ENCODE measurements around the gene CAND1. TPM values are rescaled to one million over a fixed set of nuclear protein-coding genes. Genes with fewer than 3 reads are reported as not detected.

The CAND1 gene
- polyA plus RNA-seq, 2 of the 4 experiments (the other 2 are of a cell fraction), result 70.3 to 185 TPM

DNA sequence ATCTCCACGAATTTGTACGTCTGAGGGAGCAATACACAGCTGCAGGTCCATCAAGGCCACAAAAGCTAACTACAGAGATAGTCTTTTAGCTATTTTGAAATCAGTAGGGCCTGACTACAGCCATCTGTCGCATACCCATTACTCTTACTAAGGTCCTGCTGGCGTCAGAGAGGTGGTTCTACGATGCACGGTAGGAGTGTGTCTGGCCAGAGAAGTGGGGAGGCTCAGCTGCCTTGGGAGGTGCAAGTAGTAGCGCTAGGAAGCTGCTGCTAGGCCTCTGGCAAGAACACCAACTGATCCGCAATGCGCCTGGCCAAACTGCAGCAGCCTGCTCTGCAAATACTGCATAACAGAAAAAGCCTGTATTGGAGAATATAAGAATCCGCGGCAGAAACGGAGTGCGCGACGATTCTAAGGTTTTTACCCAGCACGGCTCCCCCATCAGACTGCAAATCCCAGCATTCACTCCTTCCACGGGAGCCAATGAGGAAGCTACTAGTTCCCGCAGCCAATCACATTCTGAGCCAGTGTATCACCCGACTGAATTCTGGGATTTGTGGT lies 743 bp upstream of the CAND1 start:
- POLR2A ChIA-PET, result interaction anchor here (0.6 to 2.2 kb wide), 27 partner anchors 9 to 1099 kb away, joined by 3 to 14 read pairs (median 5); partner anchors contain the start of genes DYRK2 and HELB
- Histone ChIP-seq H3K9me3 (no peaks in the 10 kb centered on the region), H3K27ac (peak overlapping the region; percentile 94 to 99), H3K4me2 (peak overlapping the region; percentile 88), H3K4me3 (peak overlapping the region; percentile 88), H3K4me1 (peaks cover 26% of the 10 kb centered on the region)
- ATAC-seq, result peak; percentile 87 to 93
- FAIRE-seq, result peak; percentile 76
- 3% methylated on average over 19 of the region's 19 CpGs for WGBS (ENCODE audit: missing lambda C conversion rate)
- peak; percentile 99 for DNase-seq (ENCODE audit: low read depth in 1 of 2, low spot score in 1 of 2)
- CTCF ChIA-PET, result interaction anchor here (0.8 to 1.5 kb wide), 6 partner anchors 9 to 84 kb away, joined by 3 to 5 read pairs (median 3); no protein-coding TSS in a partner anchor
- TF ChIP-seq POLR2AphosphoS2 (conservative IDR thresholded peaks at IDR 0.05; ENCODE audit: low read length) (no peak), CEBPB (IDR thresholded peaks at IDR 0.05) (no peak; a peak in 1 of 4 replicates), ZC3H11A (IDR thresholded peaks at IDR 0.05) (no peak), POLR2A (IDR thresholded peaks at IDR 0.05; ENCODE audit: low read length) (no peak; the same call in 1 of the 2 replicates), KDM5A (IDR thresholded peaks at IDR 0.05) (peak; percentile 8; the same call in 1 of the 2 replicates)

DNA sequence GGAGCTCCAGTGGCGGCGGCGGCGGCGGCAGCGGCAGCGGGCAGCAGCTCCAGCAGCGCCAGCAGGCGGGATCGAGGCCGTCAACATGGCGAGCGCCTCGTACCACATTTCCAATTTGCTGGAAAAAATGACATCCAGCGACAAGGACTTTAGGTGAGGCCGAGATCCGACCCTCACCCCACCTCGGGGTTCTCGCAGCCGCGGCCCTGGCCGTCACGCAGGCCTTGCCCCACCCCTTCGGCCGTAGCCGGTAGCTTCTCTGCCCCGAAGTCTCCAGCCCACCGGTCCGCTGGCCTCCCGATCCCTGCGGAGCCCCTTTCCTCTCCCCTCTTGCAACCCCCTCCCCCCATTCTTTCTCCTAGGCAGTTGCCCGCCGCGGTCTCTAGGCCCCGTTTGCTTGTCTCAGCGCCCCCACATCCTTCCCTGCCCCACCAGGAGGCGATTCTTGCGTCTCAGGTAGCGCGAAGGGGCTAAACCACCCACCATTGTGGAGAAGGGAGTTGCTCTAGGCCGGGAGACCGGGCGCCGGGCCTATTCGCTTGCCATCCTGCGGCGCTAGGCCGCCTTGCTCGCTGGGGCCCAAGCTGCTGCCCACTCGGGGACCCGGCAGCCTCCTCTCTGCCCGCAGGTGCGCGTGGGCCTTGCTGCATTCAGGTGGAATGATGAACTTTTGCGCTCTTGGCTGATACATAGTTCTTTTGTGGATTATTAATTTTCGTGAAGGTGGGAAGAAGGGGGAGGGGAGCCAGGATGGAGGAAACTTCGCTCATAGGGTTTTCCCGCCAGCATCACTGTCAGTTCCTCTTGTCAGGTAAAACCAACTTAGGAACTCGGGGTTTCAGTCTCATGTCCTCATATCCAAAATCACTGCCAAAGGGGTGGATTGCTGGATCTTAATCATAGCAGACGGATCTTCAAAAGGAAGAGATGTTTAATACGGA lies 745 bp downstream of the CAND1 start:
- peak overlapping the region; percentile 73 for H3K4me2 ChIP-seq
- H3K9me3 ChIP-seq, result no peaks in the 10 kb centered on the region
- ChIA-PET POLR2A (interaction anchor here (0.9 to 2.2 kb wide), 21 partner anchors 10 to 1101 kb away, joined by 3 to 14 read pairs (median 5); partner anchors contain the start of genes DYRK2 and HELB), CTCF (interaction anchor here (0.9 to 1.2 kb wide), 3 partner anchors 8 to 17 kb away, joined by 3 to 4 read pairs (median 3); no protein-coding TSS in a partner anchor)
- peak; percentile 48 to 49 for ATAC-seq
- TF ChIP-seq CEBPB (IDR thresholded peaks at IDR 0.05) (no peak), HOXB5 (CRISPR knock-in tag; IDR thresholded peaks at IDR 0.05) (no peak), POLR2A (IDR thresholded peaks at IDR 0.05; ENCODE audit: low read length) (peak; percentile 1; the same call in 1 of the 2 replicates), GATA3 (IDR thresholded peaks at IDR 0.05; ENCODE audit: borderline replicate concordance) (no peak), PHF8 (IDR thresholded peaks at IDR 0.05; ENCODE audit: borderline replicate concordance, low read depth) (peak; percentile 56; the same call in 1 of the 2 replicates), KDM5A (IDR thresholded peaks at IDR 0.05) (0 out of 2 replicates have a peak, but pooled peaks have one; percentile 10)
- TF ChIP-seq, protein P1, sequence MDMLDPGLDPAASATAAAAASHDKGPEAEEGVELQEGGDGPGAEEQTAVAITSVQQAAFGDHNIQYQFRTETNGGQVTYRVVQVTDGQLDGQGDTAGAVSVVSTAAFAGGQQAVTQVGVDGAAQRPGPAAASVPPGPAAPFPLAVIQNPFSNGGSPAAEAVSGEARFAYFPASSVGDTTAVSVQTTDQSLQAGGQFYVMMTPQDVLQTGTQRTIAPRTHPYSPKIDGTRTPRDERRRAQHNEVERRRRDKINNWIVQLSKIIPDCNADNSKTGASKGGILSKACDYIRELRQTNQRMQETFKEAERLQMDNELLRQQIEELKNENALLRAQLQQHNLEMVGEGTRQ (IDR thresholded peaks at IDR 0.05), result no peak
- no peak for FAIRE-seq
- H3K4me1 ChIP-seq, result peaks cover 39% of the 10 kb centered on the region
- under 1% methylated on average over 34 of the region's 61 CpGs for whole genome bisulfite sequencing (ENCODE audit: missing lambda C conversion rate)
- H3K27ac ChIP-seq, result peak overlapping the region; percentile 94 to 99
- DNase-seq (ENCODE audit: low read depth in 1 of 2, low spot score in 1 of 2), result peak; percentile 18 to 46
- peak overlapping the region; percentile 88 for H3K4me3 ChIP-seq

DNA sequence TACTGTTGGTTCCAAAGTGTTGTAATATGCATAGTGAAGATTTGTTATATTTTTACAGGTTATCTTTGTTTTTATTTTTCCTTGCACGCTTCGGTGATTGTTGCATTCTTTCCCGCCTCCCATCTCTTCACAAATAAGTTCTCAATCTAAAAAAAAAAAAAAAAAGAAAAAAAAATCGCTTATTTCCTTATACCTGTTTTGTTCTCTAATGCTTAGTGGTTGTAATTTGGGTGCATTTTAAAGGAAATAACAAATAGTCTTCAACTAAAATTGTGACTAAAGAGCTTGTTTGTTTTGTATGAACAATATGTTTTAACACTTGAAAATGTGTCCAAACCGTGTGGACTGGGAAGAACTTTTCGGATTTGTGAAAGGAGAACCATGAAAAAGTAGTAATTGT lies 1.5 kb downstream of the CAND1 start:
- Histone ChIP-seq H3K4me3 (peak overlapping the region; percentile 88), H3K4me1 (peaks cover 46% of the 10 kb centered on the region), H3K9me3 (no peaks in the 10 kb centered on the region), H3K27ac (peak overlapping the region; percentile 94 to 99), H3K4me2 (peak overlapping the region; percentile 73)
- no peak for TF ChIP-seq KDM1A (IDR thresholded peaks at IDR 0.05; ENCODE audit: low read depth)
- TF ChIP-seq, protein P2, sequence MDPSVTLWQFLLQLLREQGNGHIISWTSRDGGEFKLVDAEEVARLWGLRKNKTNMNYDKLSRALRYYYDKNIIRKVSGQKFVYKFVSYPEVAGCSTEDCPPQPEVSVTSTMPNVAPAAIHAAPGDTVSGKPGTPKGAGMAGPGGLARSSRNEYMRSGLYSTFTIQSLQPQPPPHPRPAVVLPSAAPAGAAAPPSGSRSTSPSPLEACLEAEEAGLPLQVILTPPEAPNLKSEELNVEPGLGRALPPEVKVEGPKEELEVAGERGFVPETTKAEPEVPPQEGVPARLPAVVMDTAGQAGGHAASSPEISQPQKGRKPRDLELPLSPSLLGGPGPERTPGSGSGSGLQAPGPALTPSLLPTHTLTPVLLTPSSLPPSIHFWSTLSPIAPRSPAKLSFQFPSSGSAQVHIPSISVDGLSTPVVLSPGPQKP (IDR thresholded peaks at IDR 0.05; ENCODE audit: low read depth, low read length), result no peak
- no peak for TF ChIP-seq ZFP36 (IDR thresholded peaks at IDR 0.05; ENCODE audit: borderline replicate concordance, partially characterized antibody)
- no peak for TF ChIP-seq RCOR1 (IDR thresholded peaks at IDR 0.05; ENCODE audit: low read depth, low read length)
- TF ChIP-seq, protein P3, sequence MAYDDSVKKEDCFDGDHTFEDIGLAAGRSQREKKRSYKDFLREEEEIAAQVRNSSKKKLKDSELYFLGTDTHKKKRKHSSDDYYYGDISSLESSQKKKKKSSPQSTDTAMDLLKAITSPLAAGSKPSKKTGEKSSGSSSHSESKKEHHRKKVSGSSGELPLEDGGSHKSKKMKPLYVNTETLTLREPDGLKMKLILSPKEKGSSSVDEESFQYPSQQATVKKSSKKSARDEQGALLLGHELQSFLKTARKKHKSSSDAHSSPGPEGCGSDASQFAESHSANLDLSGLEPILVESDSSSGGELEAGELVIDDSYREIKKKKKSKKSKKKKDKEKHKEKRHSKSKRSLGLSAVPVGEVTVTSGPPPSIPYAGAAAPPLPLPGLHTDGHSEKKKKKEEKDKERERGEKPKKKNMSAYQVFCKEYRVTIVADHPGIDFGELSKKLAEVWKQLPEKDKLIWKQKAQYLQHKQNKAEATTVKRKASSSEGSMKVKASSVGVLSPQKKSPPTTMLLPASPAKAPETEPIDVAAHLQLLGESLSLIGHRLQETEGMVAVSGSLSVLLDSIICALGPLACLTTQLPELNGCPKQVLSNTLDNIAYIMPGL (CRISPR knock-in tag; IDR thresholded peaks at IDR 0.05; ENCODE audit: borderline replicate concordance), result no peak
- no peak for TF ChIP-seq FOXS1 (CRISPR knock-in tag; IDR thresholded peaks at IDR 0.05)
- no peak for TF ChIP-seq RFX5 (IDR thresholded peaks at IDR 0.05)
- TF ChIP-seq HOXB5 (CRISPR knock-in tag; IDR thresholded peaks at IDR 0.05), result no peak
- no peak for TF ChIP-seq SMC3 (IDR thresholded peaks at IDR 0.05)
- TF ChIP-seq, protein P4, sequence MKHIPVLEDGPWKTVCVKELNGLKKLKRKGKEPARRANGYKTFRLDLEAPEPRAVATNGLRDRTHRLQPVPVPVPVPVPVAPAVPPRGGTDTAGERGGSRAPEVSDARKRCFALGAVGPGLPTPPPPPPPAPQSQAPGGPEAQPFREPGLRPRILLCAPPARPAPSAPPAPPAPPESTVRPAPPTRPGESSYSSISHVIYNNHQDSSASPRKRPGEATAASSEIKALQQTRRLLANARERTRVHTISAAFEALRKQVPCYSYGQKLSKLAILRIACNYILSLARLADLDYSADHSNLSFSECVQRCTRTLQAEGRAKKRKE (CRISPR knock-in tag; IDR thresholded peaks at IDR 0.05; ENCODE audit: low read depth), result no peak
- DNase-seq (ENCODE audit: low read depth in 1 of 2, low spot score in 1 of 2), result no peak
- no peak for ATAC-seq
- ChIA-PET CTCF (interaction anchor here (0.6 kb wide), 1 partner anchor 51 kb away, joined by 3 read pairs; no protein-coding TSS in a partner anchor), POLR2A (no interaction called here)
- 5% methylated on average over 6 of the region's 6 CpGs for WGBS (ENCODE audit: missing lambda C conversion rate)
- FAIRE-seq, result no peak

Data from A549 (cell line).